H1 (cell line): ENCODE measurements around the gene EHBP1. TPM values are rescaled to one million over a fixed set of nuclear protein-coding genes. Genes with fewer than 3 reads are reported as not detected.

ENCODE experiments used
- CTCF ChIA-PET: fragments of 300-600 bp; sonication (Branson Sonifier 250); formaldehyde crosslinking; loops from one replicate; lab custom pipeline; 2021; ENCODE audit not compliant: partially characterized antibody; lab: Charles Lee
- POLR2A ChIA-PET: fragments of 300-600 bp; sonication (Branson Sonifier 250); formaldehyde crosslinking; loops from one replicate; lab custom pipeline; 2021; ENCODE audit warnings: inconsistent platforms; ENCODE audit not compliant: partially characterized antibody; lab: Charles Lee
- DNase-seq, 2 experiments: peaks; one replicate each; pipeline versions ENCODE4 v3.0.0 to v3.0.0-alpha.2; 2010 to 2022; ENCODE audit warnings: low spot score in 2 of 2, low read depth in 1 of 2, mixed read lengths in 1 of 2
- FAIRE-seq: peaks from 2 replicates; lab custom pipeline; 2011; peaks lifted over from hg19 to GRCh38; lab: Jason Lieb, UNC
- H2AFZ ChIP-seq: 2 replicates; pipeline ENCODE4 v1.8.1; 2012; ENCODE audit warnings: low read length, inconsistent platforms
- H2AK5ac ChIP-seq: 2 replicates; pipeline ENCODE4 v1.6.1; 2013; ENCODE audit warnings: low read depth, low read length
- H2BK120ac ChIP-seq: replicated peaks from 2 replicates; pipeline ENCODE3; 2013; ENCODE audit warnings: low read depth, low read length, inconsistent platforms
- H2BK12ac ChIP-seq: 2 replicates; pipeline ENCODE4 v1.6.1; 2013; ENCODE audit warnings: low read depth, low read length
- H2BK15ac ChIP-seq: 2 replicates; pipeline ENCODE4 v1.6.1; 2013; ENCODE audit warnings: low read length
- H2BK20ac ChIP-seq: 2 replicates; pipeline ENCODE4 v1.6.1; 2013; ENCODE audit warnings: low read length
- H2BK5ac ChIP-seq: 2 replicates; pipeline ENCODE4 v1.6.1; 2013; ENCODE audit warnings: low read depth, low read length
- H3K14ac ChIP-seq: 2 replicates; pipeline ENCODE4 v1.6.1; 2013; ENCODE audit warnings: inconsistent platforms; ENCODE audit not compliant: insufficient read length
- H3K18ac ChIP-seq: 2 replicates; pipeline ENCODE4 v1.6.1; 2013; ENCODE audit warnings: low read length; ENCODE audit errors: extremely low read depth
- H3K23ac ChIP-seq: 2 replicates; pipeline ENCODE4 v1.6.1; 2013; ENCODE audit warnings: inconsistent platforms; ENCODE audit not compliant: insufficient read length
- H3K23me2 ChIP-seq: 2 replicates; pipeline ENCODE4 v1.6.1; 2013; ENCODE audit warnings: low read depth, low read length
- H3K27ac ChIP-seq: 2 replicates; pipeline ENCODE4 v1.6.1; 2011; ENCODE audit warnings: low read depth, low read length, inconsistent platforms
- H3K27me3 ChIP-seq, 4 experiments: replicated peaks in 1 of 4; 1 replicate in 1 of 4; 2 replicates in 3 of 4; pipeline versions ENCODE4 v1.6.1 to v1.8.1; 2011 to 2013; ENCODE audit warnings: low read length in 3 of 4, mild to moderate bottlenecking in 3 of 4, inconsistent platforms in 2 of 4, mixed read lengths in 2 of 4, moderate library complexity in 1 of 4; ENCODE audit not compliant: control insufficient read depth in 3 of 4, insufficient read depth in 3 of 4; ENCODE audit errors: extremely low read depth in 1 of 4
- H3K36me3 ChIP-seq, 4 experiments: 2 replicates each; pipeline versions ENCODE4 v1.6.1 to v1.8.1; 2011 to 2013; ENCODE audit warnings: mild to moderate bottlenecking in 4 of 4, low read length in 3 of 4, moderate library complexity in 2 of 4, control low read depth in 1 of 4, inconsistent platforms in 1 of 4; ENCODE audit not compliant: insufficient read depth in 4 of 4, control insufficient read depth in 2 of 4
- H3K4ac ChIP-seq: replicated peaks from 2 replicates; pipeline ENCODE3; 2013; ENCODE audit warnings: low read length, low read depth, mixed read lengths, inconsistent platforms; ENCODE audit not compliant: insufficient read length
- H3K4me1 ChIP-seq, 4 experiments: replicated peaks in 1 of 4; 1 replicate in 1 of 4; 2 replicates in 3 of 4; pipeline versions ENCODE4 v1.6.1 to v1.8.1; 2011 to 2013; ENCODE audit warnings: low read length in 3 of 4, inconsistent platforms in 2 of 4, mixed read lengths in 1 of 4; ENCODE audit not compliant: insufficient read depth in 4 of 4, control insufficient read depth in 3 of 4
- H3K4me2 ChIP-seq, 2 experiments: 2 replicates each; pipeline versions ENCODE4 v1.6.1 to v1.8.1; 2011 to 2013; ENCODE audit warnings: low read depth in 2 of 2, low read length in 2 of 2, control low read depth in 1 of 2, inconsistent platforms in 1 of 2, mild to moderate bottlenecking in 1 of 2; ENCODE audit not compliant: insufficient read depth in 1 of 2
- H3K4me3 ChIP-seq, 4 experiments: fragments of 200-600, 300-600 bp in 1 of 4; sonication (generic), shearing (Covaris generic), sonication (Bioruptor Twin) in 1 of 4; 2 replicates each; pipeline versions ENCODE4 v1.5.1 to v1.8.1; 2011 to 2016; ENCODE audit warnings: low read length in 4 of 4, low read depth in 3 of 4, control low read depth in 2 of 4, inconsistent platforms in 2 of 4, mild to moderate bottlenecking in 2 of 4, mixed read lengths in 1 of 4, moderate library complexity in 1 of 4; ENCODE audit not compliant: insufficient read depth in 2 of 4; ENCODE audit errors: extremely low read depth in 1 of 4
- H3K56ac ChIP-seq: replicated peaks from 2 replicates; pipeline ENCODE3; 2013; ENCODE audit warnings: low read depth, mild to moderate bottlenecking, mixed read lengths, low read length, inconsistent platforms; ENCODE audit not compliant: insufficient read length
- H3K79me1 ChIP-seq: 2 replicates; pipeline ENCODE4 v1.6.1; 2013; ENCODE audit warnings: low read depth, low read length, control low read depth
- H3K79me2 ChIP-seq, 2 experiments: 2 replicates each; pipeline versions ENCODE4 v1.6.1 to v1.8.1; 2012 to 2013; ENCODE audit warnings: low read length in 2 of 2, mild to moderate bottlenecking in 2 of 2, inconsistent platforms in 1 of 2; ENCODE audit not compliant: insufficient read depth in 2 of 2, control insufficient read depth in 1 of 2
- H3K9ac ChIP-seq, 4 experiments: replicated peaks in 1 of 4; 1 replicate in 1 of 4; 2 replicates in 3 of 4; pipeline versions ENCODE4 v1.6.1 to v1.8.1; 2011 to 2013; ENCODE audit warnings: low read depth in 3 of 4, low read length in 3 of 4, control low read depth in 2 of 4, mild to moderate bottlenecking in 2 of 4, moderate library complexity in 2 of 4, inconsistent platforms in 1 of 4; ENCODE audit errors: extremely low read depth in 1 of 4
- H3K9me3 ChIP-seq, 2 experiments: 2 replicates each; pipeline versions ENCODE4 v1.6.1 to v1.8.1; 2012 to 2013; ENCODE audit warnings: mild to moderate bottlenecking in 2 of 2, moderate library complexity in 2 of 2, control low read depth in 1 of 2, inconsistent platforms in 1 of 2, low read depth in 1 of 2, low read length in 1 of 2, mixed read lengths in 1 of 2; ENCODE audit not compliant: insufficient read depth in 2 of 2
- H4K20me1 ChIP-seq, 2 experiments: replicated peaks in 1 of 2; 2 replicates each; pipeline versions ENCODE3 to v1.8.1; 2011 to 2013; ENCODE audit warnings: inconsistent platforms in 2 of 2, low read length in 2 of 2, mild to moderate bottlenecking in 1 of 2; ENCODE audit not compliant: insufficient read depth in 2 of 2, control insufficient read depth in 1 of 2
- H4K5ac ChIP-seq: 2 replicates; pipeline ENCODE4 v1.6.1; 2013; ENCODE audit warnings: low read length, low read depth, mixed read lengths, inconsistent platforms; ENCODE audit not compliant: insufficient read length
- H4K8ac ChIP-seq: 2 replicates; pipeline ENCODE4 v1.8.0; 2013; ENCODE audit warnings: mild to moderate bottlenecking, moderate library complexity, low read length, inconsistent platforms; ENCODE audit not compliant: insufficient read depth; ENCODE audit errors: extremely low read depth
- H4K91ac ChIP-seq: replicated peaks from 2 replicates; pipeline ENCODE3; 2013; ENCODE audit warnings: low read length, mixed read lengths, inconsistent platforms; ENCODE audit not compliant: insufficient read length
- BCL11A ChIP-seq, 2 experiments: IDR thresholded peaks; one replicate each; pipeline ENCODE4 v1.6.1; 2011; ENCODE audit warnings: low read depth in 2 of 2, low read length in 2 of 2, mild to moderate bottlenecking in 2 of 2
- BRCA1 ChIP-seq: IDR thresholded peaks from 2 replicates; pipeline ENCODE4 v1.6.1; 2012; ENCODE audit warnings: low read depth, low read length, improper control_type of control experiment
- EGR1 ChIP-seq: IDR thresholded peaks from 2 replicates; pipeline ENCODE4 v1.6.1; 2011; ENCODE audit warnings: low read depth, low read length, borderline replicate concordance
- FOSL1 ChIP-seq: IDR thresholded peaks from 2 replicates; pipeline ENCODE4 v1.6.1; 2011; ENCODE audit warnings: mild to moderate bottlenecking, low read depth, low read length, moderate library complexity; ENCODE audit not compliant: insufficient read depth
- JUND ChIP-seq: IDR thresholded peaks from 2 replicates; pipeline ENCODE4 v1.6.1; 2011; ENCODE audit warnings: mild to moderate bottlenecking, improper control_type of control experiment, low read length
- SP2 ChIP-seq: IDR thresholded peaks from 2 replicates; pipeline ENCODE4 v1.6.1; 2012; ENCODE audit warnings: mild to moderate bottlenecking, low read length, inconsistent platforms
- WGBS, 2 experiments: shearing (Covaris generic) in 1 of 2; methylation state at CpG; one replicate each; pipeline versions ENCODE4 v1.1.6 to v1.1.7; 2013 to 2015; ENCODE audit warnings: low lambda C conversion rate in 2 of 2, mixed read lengths in 2 of 2, inconsistent platforms in 1 of 2, low coverage in 1 of 2, missing lambda C conversion rate in 1 of 2; ENCODE audit not compliant: insufficient replicate concordance in 2 of 2, insufficient coverage in 1 of 2, insufficient read length in 1 of 2; ENCODE audit errors: extremely low coverage in 1 of 2, missing lambda C conversion rate in 1 of 2; 5-methylcytosine and 5-hydroxymethylcytosine counted together
- polyA plus RNA-seq, 7 experiments: library from polyadenylated mRNA; depleted of rRNA in 3 of 7; stranded (reverse) in 5 of 7; unstranded in 2 of 7; fragments of >200 nt in 5 of 7; fragments of 200-250 nt in 2 of 7; gene quantifications; 1 replicate in 5 of 7; 2 replicates in 1 of 7; 4 replicates in 1 of 7; pipeline versions ENCODE4 v1.2.1 to v1.2.3, GENCODE V29; 2011 to 2013; ENCODE audit warnings: missing spikeins in 2 of 7, mixed read lengths in 2 of 7
- total RNA-seq: library from RNA; stranded (reverse); fragmentation: NEBNext Ultra II Directional; extraction: Animal tissue kit (Norgen Biotek cat#: 25700); gene quantifications from 2 replicates; pipeline ENCODE4 v1.2.1, GENCODE V29; 2021

Gene EHBP1
- total and polyA plus RNA-seq, 2 of the 8 experiments (the other 6 are each of a cell fraction or from before 2014, with no cell fraction given), result 12.0 to 64.1 TPM

DNA sequence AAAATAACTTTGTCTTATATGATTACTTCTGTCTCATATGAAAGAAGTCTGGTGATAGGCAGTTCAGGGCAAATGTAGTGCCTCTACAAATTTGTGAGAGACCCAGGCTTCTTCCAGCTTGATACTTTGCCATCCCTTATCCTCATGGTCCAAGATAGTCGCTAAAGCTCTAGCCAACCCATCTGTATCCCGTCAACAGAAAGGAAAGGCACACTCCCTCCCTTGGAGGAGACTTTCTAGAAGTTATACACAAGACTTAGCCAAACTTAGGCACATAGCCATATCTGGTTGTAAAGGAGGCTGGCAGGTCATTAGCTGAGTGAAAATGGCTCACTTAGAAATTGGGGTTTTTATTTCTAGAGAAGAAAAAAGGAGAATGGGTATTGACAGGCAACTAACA lies 14.3 kb upstream of the EHBP1 start:
- Histone ChIP-seq H4K91ac (no peak overlapping the region), H3K9me3 (no peaks in the 10 kb centered on the region), H2AFZ (no peak overlapping the region), H3K23ac (no peak overlapping the region), H3K4me2 (no peak overlapping the region), H3K4ac (no peak overlapping the region), H2AK5ac (no peak overlapping the region), H4K5ac (no peak overlapping the region), H3K4me1 (no peaks in the 10 kb centered on the region), H3K79me1 (no peaks in the 10 kb centered on the region), H2BK120ac (no peak overlapping the region), H3K18ac (no peak overlapping the region), H2BK15ac (no peak overlapping the region), H3K27me3 (no peaks in the 10 kb centered on the region), H3K14ac (no peak overlapping the region), H2BK20ac (no peak overlapping the region), H4K20me1 (no peaks in the 10 kb centered on the region), H3K9ac (no peak overlapping the region), H3K79me2 (no peaks in the 10 kb centered on the region), H3K23me2 (no peaks in the 10 kb centered on the region), H3K36me3 (no peaks in the 10 kb centered on the region), H3K56ac (no peak overlapping the region), H2BK5ac (no peak overlapping the region), H3K4me3 (no peak overlapping the region), H2BK12ac (no peak overlapping the region), H4K8ac (no peak overlapping the region), H3K27ac (no peak overlapping the region)
- WGBS, 2 experiments, result 78% methylated on average over 2 of the region's 2 CpGs; no CpG with 5 or more reads in 1 of the 2 experiments
- FAIRE-seq, result no peak
- DNase-seq, result no peak
- no peak for TF ChIP-seq JUND
- TF ChIP-seq EGR1, result no peak
- no peak for TF ChIP-seq BRCA1
- no peak for TF ChIP-seq SP2
- TF ChIP-seq BCL11A (IDR thresholded peaks at IDR 0.05; ENCODE audit: low read depth in 2 of 2, low read length in 2 of 2), result no peak
- no peak for TF ChIP-seq FOSL1
- POLR2A ChIA-PET, result interaction anchor here (0.5 kb wide), 2 partner anchors 9 to 15 kb away, joined by 3 read pairs; no protein-coding TSS in a partner anchor
- CTCF ChIA-PET, result interaction anchor here (0.8 kb wide), 1 partner anchor 234 kb away, joined by 3 read pairs; no protein-coding TSS in a partner anchor
